Immature natural killer cell (primary cell): ENCODE measurements around the gene SLC7A7. TPM values are rescaled to one million over a fixed set of nuclear protein-coding genes. Genes with fewer than 3 reads are reported as not detected.
"Not testable (repeated sequence)": the region's sequence is repeated elsewhere in the genome, so short reads cannot be mapped to it uniquely, and the experiment has no call there.

Source experiments
- DNase-seq, 3 donors: peaks; one replicate each; pipeline ENCODE4 v3.0.0; 2022; ENCODE audit warnings: mixed read lengths in 1 of 3
- H3K27ac Mint-ChIP-seq, 6 donors: one replicate each; pipeline ENCODE4 v1.8.0; 2020; ENCODE audit warnings: mixed read lengths in 6 of 6, mild to moderate bottlenecking in 5 of 6, inconsistent platforms in 4 of 6, moderate library complexity in 3 of 6
- H3K27me3 Mint-ChIP-seq, 3 donors: one replicate each; pipeline ENCODE4 v1.8.0; 2020 to 2021; ENCODE audit warnings: low read depth in 3 of 3, mild to moderate bottlenecking in 3 of 3, mixed read lengths in 3 of 3, moderate library complexity in 3 of 3, inconsistent platforms in 1 of 3
- H3K36me3 Mint-ChIP-seq, 3 donors: one replicate each; pipeline ENCODE4 v1.8.0; 2020; ENCODE audit warnings: mixed read lengths in 3 of 3, inconsistent platforms in 2 of 3, mild to moderate bottlenecking in 2 of 3
- H3K4me1 Mint-ChIP-seq, 2 donors: one replicate each; pipeline ENCODE4 v1.8.0; 2020; ENCODE audit warnings: inconsistent platforms in 2 of 2, mild to moderate bottlenecking in 2 of 2, mixed read lengths in 2 of 2, moderate library complexity in 1 of 2
- H3K4me3 Mint-ChIP-seq, 5 donors: one replicate each; pipeline ENCODE4 v1.8.0; 2020; ENCODE audit warnings: mild to moderate bottlenecking in 5 of 5, mixed read lengths in 5 of 5, inconsistent platforms in 3 of 5, moderate library complexity in 3 of 5
- H3K9me3 Mint-ChIP-seq, 6 donors: one replicate each; pipeline ENCODE4 v1.8.0; 2020; ENCODE audit warnings: mild to moderate bottlenecking in 6 of 6, mixed read lengths in 6 of 6, inconsistent platforms in 4 of 6, moderate library complexity in 3 of 6
- polyA plus RNA-seq, 3 donors: library from polyadenylated mRNA; unstranded; fragments of 300-500 nt; fragmentation: Illumina TruSeq; gene quantifications; one replicate each; pipeline ENCODE4 v1.2.3, GENCODE V29; 2021

The SLC7A7 gene
- polyA plus RNA-seq: 1 to 10 TPM in 2 of 3 donors, under 1 TPM in 1; 0.67 to 5.8 (median 1.1) TPM

- DNase-seq: no peak
- Mint-ChIP-seq H3K4me1 (no peaks in the 10 kb centered on the region), H3K27me3 (peaks cover 5 to 10% (median 5%) of the 10 kb centered on the region in 3 donors), H3K4me3 (no peak within 1 kb of the TSS), H3K36me3 (no peaks in the 10 kb centered on the region), H3K9me3 (peaks cover 0 to 1% (median 0%) of the 10 kb centered on the region in 6 donors), H3K27ac (peak within 1 kb of the TSS in 1 of 6 donors; percentile 51)
These were observed at the start of gene SLC7A7 for GRCh38 chr14:22814941-22815713. Gene SLC7A7, minus strand, starts transcription at chr14:22815435. Its CDS starts 2,037 bp downstream, at chr14:22813398.

- Mint-ChIP-seq H3K27ac (no peak overlapping the region), H3K36me3 (peaks cover 0 to 4% (median 0%) of the 10 kb centered on the region in 3 donors), H3K9me3 (no peaks in the 10 kb centered on the region), H3K4me3 (no peak overlapping the region), H3K4me1 (no peaks in the 10 kb centered on the region), H3K27me3 (peaks cover 8 to 20% (median 20%) of the 10 kb centered on the region in 3 donors)
- no peak for DNase-seq
These were observed 49.7 kb upstream of the SLC7A7 start for GRCh38 chr14:22864979-22865378.

- Mint-ChIP-seq H3K27ac (no peak overlapping the region), H3K9me3 (no peaks in the 10 kb centered on the region), H3K4me1 (peaks cover 8 to 12% of the 10 kb centered on the region in 2 donors), H3K27me3 (peaks cover 13 to 34% (median 32%) of the 10 kb centered on the region in 3 donors), H3K36me3 (peaks cover 0 to 4% (median 0%) of the 10 kb centered on the region in 3 donors), H3K4me3 (no peak overlapping the region)
- DNase-seq: no peak
These were observed 46.4 kb upstream of the SLC7A7 start for GRCh38 chr14:22861651-22862050.

- H3K9me3 Mint-ChIP-seq, H3K36me3 Mint-ChIP-seq, H3K4me3 Mint-ChIP-seq, H3K27ac Mint-ChIP-seq, DNase-seq: not testable (repeated sequence)
- peaks cover 8 to 12% of the 10 kb centered on the region in 2 donors for H3K4me1 Mint-ChIP-seq
- peaks cover 13 to 33% (median 31%) of the 10 kb centered on the region in 3 donors for H3K27me3 Mint-ChIP-seq
These were observed 45.1 kb upstream of the SLC7A7 start for GRCh38 chr14:22860377-22860776.

GRCh38 chr14:22856428-22856827 is 41.2 kb upstream of the SLC7A7 start:
- no peak for DNase-seq
- H3K4me1 Mint-ChIP-seq: peaks cover 15 to 19% of the 10 kb centered on the region in 2 donors
- H3K27ac Mint-ChIP-seq: no peak overlapping the region
- H3K27me3 Mint-ChIP-seq: peaks cover 19 to 25% (median 25%) of the 10 kb centered on the region in 3 donors
- H3K36me3 Mint-ChIP-seq: peaks cover 0 to 3% (median 0%) of the 10 kb centered on the region in 3 donors
- H3K9me3 Mint-ChIP-seq: peaks cover 0 to 4% (median 0%) of the 10 kb centered on the region in 6 donors
- no peak overlapping the region for H3K4me3 Mint-ChIP-seq

GRCh38 chr14:22854963-22855724 is 39.9 kb upstream of the SLC7A7 start:
- Mint-ChIP-seq H3K36me3 (peaks cover 0 to 3% (median 0%) of the 10 kb centered on the region in 3 donors), H3K4me1 (peaks cover 16 to 19% of the 10 kb centered on the region in 2 donors), H3K27ac (no peak overlapping the region), H3K4me3 (peak overlapping the region in 2 of 5 donors; percentile 9 to 29), H3K27me3 (peaks cover 19 to 26% (median 20%) of the 10 kb centered on the region in 3 donors), H3K9me3 (peaks cover 0 to 4% (median 0%) of the 10 kb centered on the region in 6 donors)
- DNase-seq: no peak

GRCh38 chr14:22854296-22854695 is 39.1 kb upstream of the SLC7A7 start:
- not testable (repeated sequence) for DNase-seq, H3K9me3 Mint-ChIP-seq, H3K36me3 Mint-ChIP-seq, H3K27ac Mint-ChIP-seq, H3K4me3 Mint-ChIP-seq
- H3K4me1 Mint-ChIP-seq: peaks cover 16 to 19% of the 10 kb centered on the region in 2 donors
- H3K27me3 Mint-ChIP-seq: peaks cover 16 to 21% (median 21%) of the 10 kb centered on the region in 3 donors

- peaks cover 10 to 12% of the 10 kb centered on the region in 2 donors for H3K4me1 Mint-ChIP-seq
- peak overlapping the region; percentile 73 to 82 (median 82) for H3K4me3 Mint-ChIP-seq
- peak overlapping the region in 3 of 6 donors; percentile 22 to 62 (median 49) for H3K27ac Mint-ChIP-seq
- H3K36me3 Mint-ChIP-seq: peaks cover 0 to 3% (median 0%) of the 10 kb centered on the region in 3 donors
- peaks cover 10 to 20% (median 14%) of the 10 kb centered on the region in 3 donors for H3K27me3 Mint-ChIP-seq
- peaks cover 0 to 4% (median 0%) of the 10 kb centered on the region in 6 donors for H3K9me3 Mint-ChIP-seq
- DNase-seq: peak; percentile 82 to 84 (median 82)
These were observed 37.9 kb upstream of the SLC7A7 start for GRCh38 chr14:22852940-22853767.

GRCh38 chr14:22852599-22852939 is 37.3 kb upstream of the SLC7A7 start:
- Mint-ChIP-seq H3K4me3 (peak overlapping the region in 1 of 5 donors; percentile 81), H3K4me1 (peaks cover 7 to 8% of the 10 kb centered on the region in 2 donors), H3K9me3 (peaks cover 0 to 4% (median 0%) of the 10 kb centered on the region in 6 donors), H3K27ac (peak overlapping the region in 1 of 6 donors; percentile 49), H3K27me3 (peaks cover 8 to 20% (median 16%) of the 10 kb centered on the region in 3 donors), H3K36me3 (peaks cover 0 to 3% (median 0%) of the 10 kb centered on the region in 3 donors)
- DNase-seq: no peak

- not testable (repeated sequence) for H3K36me3 Mint-ChIP-seq, H3K9me3 Mint-ChIP-seq, H3K4me1 Mint-ChIP-seq, H3K4me3 Mint-ChIP-seq, DNase-seq, H3K27ac Mint-ChIP-seq
- H3K27me3 Mint-ChIP-seq: peaks cover 8 to 20% (median 16%) of the 10 kb centered on the region in 3 donors
These were observed 36.9 kb upstream of the SLC7A7 start for GRCh38 chr14:22852178-22852577.

GRCh38 chr14:22850944-22851764 is 35.9 kb upstream of the SLC7A7 start:
- Mint-ChIP-seq H3K4me3 (no peak overlapping the region), H3K27ac (no peak overlapping the region), H3K9me3 (peaks cover 0 to 1% (median 0%) of the 10 kb centered on the region in 6 donors), H3K27me3 (peaks cover 8 to 20% (median 19%) of the 10 kb centered on the region in 3 donors), H3K36me3 (peaks cover 0 to under 1% (median 0%) of the 10 kb centered on the region in 3 donors), H3K4me1 (peaks cover 7 to 8% of the 10 kb centered on the region in 2 donors)
- peak in 1 of 3 donors; percentile 16 for DNase-seq

GRCh38 chr14:22849212-22849819 is 34.1 kb upstream of the SLC7A7 start:
- DNase-seq: no peak
- Mint-ChIP-seq H3K9me3 (no peaks in the 10 kb centered on the region), H3K4me3 (no peak overlapping the region), H3K4me1 (peaks cover 7 to 8% of the 10 kb centered on the region in 2 donors), H3K27ac (no peak overlapping the region), H3K27me3 (peaks cover 9 to 16% (median 16%) of the 10 kb centered on the region in 3 donors), H3K36me3 (no peaks in the 10 kb centered on the region)
